HG03520 (cell line): Measurements from ENCODE around the gene BMP10.
"Not testable (repeated sequence)": the region's sequence is repeated elsewhere in the genome, so short reads cannot be mapped to it uniquely, and the experiment has no call there.

ENCODE experiments used
- ATAC-seq: cut with Tn5 transposase; IDR thresholded peaks from one replicate; pipeline ENCODE4 v1.9.1; 2021; ENCODE audit warnings: mild to moderate bottlenecking, moderate library complexity; ENCODE audit not compliant: unreplicated experiment

The BMP10 gene

GRCh38 chr2:68900496-68901198, 29.4 kb upstream of the BMP10 start:
- no peak for ATAC-seq

DNA sequence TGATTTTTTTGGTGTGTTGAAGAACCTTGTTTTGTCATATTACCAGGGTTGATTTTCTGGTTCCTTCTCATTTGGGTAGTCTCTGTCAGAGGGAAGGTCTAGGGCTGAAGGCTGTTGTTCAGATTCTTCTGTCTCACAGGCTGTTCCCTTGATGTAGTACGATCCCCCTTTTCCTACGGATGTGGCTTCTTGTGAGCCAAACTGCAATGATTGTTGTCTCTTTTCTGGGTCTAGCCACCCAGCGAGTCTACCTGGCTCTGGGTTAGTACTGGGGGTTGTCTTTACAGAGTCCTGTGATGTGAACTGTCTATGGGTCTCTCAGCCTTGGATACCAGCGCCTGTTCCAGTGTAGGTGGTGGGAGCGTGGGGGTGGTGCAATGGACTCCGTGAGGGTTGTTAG, 24.8 kb upstream of the BMP10 start:
- ATAC-seq: not testable (repeated sequence)

- no peak for ATAC-seq
Observed at GRCh38 chr2:68889500-68889899, 18.3 kb upstream of the BMP10 start.

DNA sequence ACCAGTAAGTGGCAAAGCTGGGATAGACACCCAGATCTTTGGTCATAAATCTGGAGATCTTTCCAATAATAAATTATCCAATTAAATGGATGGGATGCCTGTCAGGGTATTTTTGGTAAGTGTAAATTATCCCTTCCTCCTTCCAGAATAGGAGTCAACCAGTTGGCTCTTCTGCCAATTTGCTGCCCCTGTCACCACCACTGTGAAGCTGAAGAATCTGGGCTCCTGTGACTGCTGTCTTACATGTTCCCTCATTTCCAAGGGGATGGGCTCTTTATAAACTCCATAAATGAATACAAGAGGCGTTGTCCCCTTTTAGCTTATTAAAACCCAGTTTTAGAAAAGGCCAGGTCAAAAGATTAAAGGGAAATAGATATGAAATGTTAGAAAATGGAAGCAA, 17.8 kb upstream of the BMP10 start:
- no peak for ATAC-seq

GRCh38 chr2:68888038-68888704, 17.0 kb upstream of the BMP10 start:
- ATAC-seq: no peak

GRCh38 chr2:68885811-68886075, 14.5 kb upstream of the BMP10 start:
- ATAC-seq: no peak

DNA sequence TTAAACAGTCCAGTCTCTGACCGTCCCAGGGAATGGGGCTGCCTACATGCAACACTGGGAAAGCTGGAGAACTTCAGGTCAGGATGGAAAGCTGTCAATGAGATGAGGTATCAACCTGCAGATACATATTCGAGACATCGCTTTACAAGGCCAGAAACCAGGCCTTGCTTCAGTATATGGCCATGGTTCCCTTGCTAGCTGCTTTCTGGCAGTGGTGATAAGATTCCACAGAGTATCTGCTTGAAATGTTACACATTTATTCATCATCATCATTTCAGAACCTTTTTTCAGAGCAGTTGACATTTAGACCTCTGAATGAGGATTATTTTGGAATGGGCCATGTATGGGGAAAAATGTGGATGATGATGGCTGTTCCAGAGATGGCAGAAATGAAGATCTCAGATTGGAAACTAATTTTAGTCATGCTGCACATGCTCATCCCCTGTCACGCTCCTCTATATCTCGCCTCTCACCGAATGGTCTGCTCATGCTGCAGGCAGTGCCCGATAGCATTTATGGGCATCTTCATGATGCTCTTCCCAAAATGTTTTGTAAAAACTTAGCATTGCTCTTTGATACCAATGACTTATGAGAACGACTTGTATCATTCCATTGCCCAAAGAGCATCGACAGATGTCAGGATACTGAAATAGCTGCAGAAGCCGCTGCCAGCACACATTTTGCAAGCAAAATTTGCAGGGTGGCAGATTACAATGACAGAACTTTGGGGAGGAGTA, 14.0 kb upstream of the BMP10 start:
- ATAC-seq: no peak

DNA sequence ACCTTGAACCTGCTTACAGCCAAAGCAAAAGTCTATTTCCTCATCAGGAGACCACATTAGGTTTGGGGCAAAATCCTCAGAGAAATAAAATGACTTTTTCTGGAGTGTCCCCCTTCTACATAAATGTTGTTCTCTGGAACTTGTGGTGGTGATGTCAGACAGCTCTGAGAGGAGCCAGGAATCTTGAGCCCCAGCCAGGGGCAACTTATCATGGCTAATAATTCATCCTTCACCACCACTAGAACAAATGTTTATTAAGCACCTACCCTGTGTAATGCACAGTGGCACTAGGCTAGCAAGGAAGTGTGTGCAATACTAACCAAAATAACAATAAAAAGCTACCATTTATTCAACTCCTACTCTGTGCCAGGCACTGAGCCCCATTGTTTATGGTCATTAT, 9.0 kb upstream of the BMP10 start:
- ATAC-seq: no peak

DNA sequence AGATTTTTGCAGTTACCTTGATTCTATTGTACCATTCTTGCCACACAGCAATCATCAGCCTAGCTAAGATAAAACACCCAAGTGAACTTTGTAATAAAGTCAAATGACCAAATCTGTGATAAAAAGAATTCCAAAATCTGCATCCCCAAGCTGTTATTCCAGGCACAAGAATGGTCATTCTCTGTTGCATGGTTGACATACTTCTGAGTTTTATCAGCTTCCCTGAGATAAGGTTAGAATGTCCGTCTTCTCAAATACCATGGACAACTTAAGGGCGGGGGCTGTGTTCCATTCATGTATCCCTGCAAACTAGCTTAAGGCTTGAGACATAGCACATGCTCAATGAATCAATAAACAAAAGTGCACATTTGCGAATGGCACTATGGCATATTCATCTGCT, 8.1 kb upstream of the BMP10 start:
- no peak for ATAC-seq

- ATAC-seq: no peak
Observed at GRCh38 chr2:68878753-68879152, 7.6 kb upstream of the BMP10 start.

- ATAC-seq: no peak
Observed at GRCh38 chr2:68878071-68878711, 7.0 kb upstream of the BMP10 start.

DNA sequence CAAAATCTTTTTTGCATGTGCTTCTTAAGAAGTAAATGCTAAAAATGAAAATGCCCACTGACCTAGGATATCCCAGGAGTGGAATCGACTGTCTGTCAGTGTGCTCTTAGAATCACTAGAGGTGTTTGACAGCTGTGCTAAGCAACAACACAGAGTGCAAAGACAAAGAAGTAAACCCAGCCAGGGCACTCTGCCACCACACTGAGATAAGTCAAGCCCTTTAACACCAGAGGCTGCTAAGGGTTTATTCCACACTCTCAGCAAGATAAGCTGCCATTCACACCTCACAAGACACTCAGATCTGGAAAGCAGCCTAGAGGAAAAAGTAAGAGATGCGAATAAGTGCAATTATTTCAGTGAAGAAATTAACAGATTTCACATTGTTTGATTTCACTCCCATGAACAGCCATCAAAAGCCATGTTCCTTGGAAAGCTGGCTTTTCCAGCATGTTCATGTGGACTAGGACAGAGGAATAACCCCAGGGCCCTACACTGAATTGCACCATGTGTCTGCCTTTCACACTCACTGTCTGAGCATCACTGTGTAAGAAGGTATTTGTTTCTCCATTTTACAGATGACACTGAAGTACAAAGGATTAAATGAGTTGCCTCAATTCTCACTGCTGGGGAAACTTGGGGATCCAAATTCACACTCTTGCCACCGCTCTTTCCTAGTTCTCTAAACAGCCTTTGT, 6.0 kb upstream of the BMP10 start:
- no peak for ATAC-seq

GRCh38 chr2:68870215-68870614, 982 bp downstream of the BMP10 start:
- ATAC-seq: no peak

DNA sequence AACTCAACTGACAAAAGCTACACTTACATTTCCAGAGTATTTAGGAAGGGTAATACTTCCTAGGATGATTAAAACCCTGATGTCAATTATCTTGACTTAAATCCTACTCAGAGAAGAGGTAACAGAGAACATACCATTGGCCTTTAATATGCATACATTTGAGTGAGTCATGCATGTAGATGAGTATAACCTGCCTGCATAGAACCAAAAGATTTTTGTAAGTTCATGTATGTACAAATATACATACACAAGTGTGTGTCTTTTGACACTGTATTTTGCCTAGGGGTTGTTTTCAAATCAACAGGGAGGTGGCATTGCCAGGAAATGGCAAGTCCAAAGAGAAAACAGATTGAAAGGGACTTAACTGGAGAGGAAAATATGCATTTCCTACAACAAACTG, 6.1 kb downstream of the BMP10 start:
- ATAC-seq: no peak

GRCh38 chr2:68863996-68864395, 7.2 kb downstream of the BMP10 start:
- ATAC-seq: no peak

- no peak for ATAC-seq
Observed at GRCh38 chr2:68862889-68863288, 8.3 kb downstream of the BMP10 start.

DNA sequence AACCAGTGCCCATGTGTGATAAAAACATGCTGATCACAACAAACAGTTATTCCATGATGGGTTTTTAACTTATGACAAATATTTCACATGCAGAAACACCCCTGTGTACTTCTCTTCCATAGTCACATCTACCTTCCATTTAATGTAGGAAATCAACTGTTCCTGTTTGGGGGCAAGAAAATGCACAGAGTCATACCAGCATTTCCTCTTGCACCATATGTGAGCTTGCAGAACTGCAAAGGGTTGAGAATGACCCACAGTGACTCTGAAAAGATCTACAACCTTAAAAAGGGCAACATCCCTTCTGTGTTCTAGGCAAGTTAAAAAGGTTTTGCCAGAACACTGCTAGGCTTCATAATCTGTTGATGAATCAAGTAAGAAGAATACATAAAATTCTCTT, 9.9 kb downstream of the BMP10 start:
- no peak for ATAC-seq

- no peak for ATAC-seq
Observed at GRCh38 chr2:68860111-68860510, 11.1 kb downstream of the BMP10 start.

GRCh38 chr2:68857855-68858456, 13.2 kb downstream of the BMP10 start:
- no peak for ATAC-seq

- no peak for ATAC-seq
Observed at GRCh38 chr2:68857202-68857845, 13.9 kb downstream of the BMP10 start.
